ENCODE data around the gene LMOD1.
"Not testable (repeated sequence)": the region's sequence is repeated elsewhere in the genome, so short reads cannot be mapped to it uniquely, and the experiment has no call there.

Gene LMOD1

DNA sequence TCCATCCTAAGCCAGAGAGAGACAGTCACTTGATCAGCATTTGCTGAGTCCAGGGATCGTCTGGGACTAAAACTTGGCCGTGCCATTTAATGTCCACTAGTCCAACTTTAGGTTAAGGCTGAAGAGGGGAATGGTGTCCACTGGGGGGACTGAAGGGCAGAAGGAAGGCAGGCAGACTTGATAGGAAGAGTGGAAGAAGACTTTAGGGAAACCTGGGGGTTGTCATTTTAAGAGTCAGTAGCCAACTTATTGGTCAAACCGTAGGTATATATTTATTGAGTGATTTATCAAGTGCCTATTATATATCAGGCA is 1.3 kb upstream of the LMOD1 start:
- DNase-seq (ENCODE audit: low read depth) = no peak

GRCh38 chr1:201945863-201946223 is 505 bp downstream of the LMOD1 start:
- no peak for DNase-seq (ENCODE audit: low read depth)

DNA sequence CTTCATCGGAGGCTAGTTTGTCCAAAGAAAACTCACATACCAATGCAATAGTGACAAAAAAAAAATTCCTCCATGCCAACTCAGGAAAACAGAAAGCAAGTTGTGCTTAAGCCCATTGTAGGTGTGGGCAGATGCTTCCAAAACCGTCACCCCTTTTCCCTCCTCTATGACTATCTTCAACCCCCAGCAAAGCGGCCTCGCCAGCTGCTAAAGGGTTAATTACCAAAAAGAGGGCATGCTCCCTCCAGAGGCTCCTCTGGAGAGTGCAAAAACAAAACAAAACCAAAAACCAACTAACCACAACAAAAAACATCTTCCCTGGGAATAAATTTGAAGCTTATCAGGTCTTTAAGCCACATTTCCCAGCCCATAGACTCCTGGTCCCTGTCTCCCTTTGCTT is 1.2 kb downstream of the LMOD1 start:
- DNase-seq (ENCODE audit: low read depth) = no peak

DNA sequence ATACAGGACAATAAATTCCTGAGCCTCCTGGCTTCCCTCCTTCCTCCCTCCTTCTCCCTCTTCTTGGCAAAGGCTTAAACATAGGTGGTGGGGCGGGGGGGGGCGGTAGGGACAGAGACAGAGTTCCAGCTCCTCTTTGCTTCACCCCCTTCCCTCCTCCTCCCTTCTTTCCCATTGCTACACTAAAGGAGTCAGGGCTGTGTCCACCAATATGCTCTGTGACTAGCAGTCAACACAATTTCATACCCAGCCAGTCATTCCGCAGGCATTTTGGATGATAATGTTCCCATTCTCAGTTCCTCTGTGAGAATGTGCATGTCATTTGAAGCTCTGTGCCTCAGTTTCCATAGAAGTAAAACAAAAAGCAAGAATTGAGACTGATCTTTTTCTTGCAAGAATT is 1.7 kb downstream of the LMOD1 start:
- no peak for DNase-seq (ENCODE audit: low read depth)

DNA sequence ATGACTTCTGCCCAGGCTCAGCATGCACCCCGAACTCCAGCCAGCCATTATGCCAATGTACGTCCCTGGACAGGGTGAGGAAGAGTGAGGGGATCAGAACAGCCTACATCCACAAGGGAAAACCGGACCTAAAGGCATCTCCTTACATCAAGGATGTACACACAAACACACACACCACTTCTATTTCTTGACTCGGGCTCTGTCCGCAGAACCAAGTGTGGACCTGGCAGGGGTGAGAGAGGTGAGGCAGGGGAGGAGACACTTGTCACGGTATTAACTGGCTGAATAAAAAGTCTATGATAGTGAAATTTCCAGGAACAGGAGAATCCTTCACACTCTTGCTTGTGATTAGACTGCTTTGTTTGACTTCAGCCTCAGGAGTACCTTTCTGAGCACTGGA is 2.3 kb downstream of the LMOD1 start:
- no peak for DNase-seq (ENCODE audit: low read depth)

DNA sequence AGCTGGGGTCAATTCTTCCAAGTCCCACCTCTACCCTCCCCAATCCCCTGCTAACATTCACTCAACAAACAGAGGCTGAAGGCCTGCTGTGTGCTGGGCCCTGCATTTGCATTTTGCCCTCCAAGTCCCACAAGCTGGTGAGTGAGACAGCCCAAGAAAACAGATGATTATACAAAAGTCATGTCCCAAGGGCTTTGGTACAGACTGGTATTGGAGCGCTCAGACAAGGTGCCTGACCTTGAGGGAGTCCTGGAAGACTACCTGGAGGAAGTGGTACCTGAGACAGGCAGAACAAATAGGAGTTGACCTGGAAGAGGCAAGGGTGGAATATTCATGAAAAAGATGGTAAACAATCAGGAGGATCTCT is 4.2 kb downstream of the LMOD1 start:
- DNase-seq (ENCODE audit: low read depth) = no peak

GRCh38 chr1:201941420-201942128 is 4.8 kb downstream of the LMOD1 start:
- no peak for DNase-seq (ENCODE audit: low read depth)

DNA sequence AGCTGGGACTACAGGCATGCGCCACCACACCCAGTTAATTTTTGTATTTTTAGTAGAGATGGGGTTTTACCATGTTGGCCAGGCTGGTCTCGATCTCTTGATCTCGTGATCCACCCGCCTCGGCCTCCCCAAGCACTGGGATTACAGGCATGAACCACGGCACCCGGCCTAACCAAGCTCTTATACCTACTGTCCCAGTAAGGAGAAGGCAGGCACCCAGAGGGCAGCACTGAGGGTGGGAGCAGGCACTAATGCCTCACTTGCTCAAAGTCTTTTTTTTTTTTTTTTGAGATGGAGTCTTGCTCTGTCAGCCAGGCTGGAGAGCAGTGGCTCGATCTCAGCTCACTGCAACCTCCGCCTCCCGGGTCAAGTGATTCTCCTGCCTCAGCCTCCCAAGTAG is 6.0 kb downstream of the LMOD1 start:
- not testable (repeated sequence) for DNase-seq (ENCODE audit: low read depth)

DNA sequence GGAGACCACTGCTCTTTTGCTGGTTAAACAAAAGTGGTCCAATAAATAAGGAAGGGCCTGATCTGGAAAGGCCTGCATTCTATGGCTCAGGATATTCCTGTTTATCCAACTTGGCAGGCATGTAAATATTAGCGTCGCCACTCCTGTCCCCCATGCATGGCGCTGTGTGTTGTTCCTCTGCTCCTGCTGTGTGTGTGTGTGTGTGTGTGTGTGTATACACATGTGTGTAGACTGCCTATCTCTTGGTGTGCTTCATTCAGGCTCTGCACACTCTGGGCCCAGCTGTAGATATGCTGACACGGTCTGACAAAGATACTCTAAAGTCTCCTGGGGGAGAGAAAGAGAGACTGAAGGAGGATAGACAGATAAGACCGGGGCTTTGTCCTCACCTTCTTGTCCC is 6.8 kb downstream of the LMOD1 start:
- no peak for DNase-seq (ENCODE audit: low read depth)

DNA sequence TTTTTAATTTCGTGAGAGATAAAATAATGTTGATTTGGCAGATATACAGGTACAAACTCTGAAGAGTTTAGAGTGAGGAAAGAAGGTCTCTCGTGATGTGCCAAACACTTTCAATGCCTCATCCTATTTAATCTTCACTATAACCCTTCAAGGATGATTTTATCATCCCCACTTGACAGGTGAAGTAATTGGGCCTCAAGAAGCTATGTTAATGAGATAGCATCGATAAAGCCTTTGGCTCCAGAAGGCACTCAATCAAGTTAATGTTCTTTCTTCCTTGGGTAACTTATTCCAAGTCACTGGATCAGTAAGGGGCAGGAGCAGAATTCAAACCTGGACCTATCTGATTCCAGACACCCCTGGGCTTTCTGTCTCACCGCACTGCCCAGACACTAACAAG is 7.2 kb downstream of the LMOD1 start:
- no peak for DNase-seq (ENCODE audit: low read depth)

DNA sequence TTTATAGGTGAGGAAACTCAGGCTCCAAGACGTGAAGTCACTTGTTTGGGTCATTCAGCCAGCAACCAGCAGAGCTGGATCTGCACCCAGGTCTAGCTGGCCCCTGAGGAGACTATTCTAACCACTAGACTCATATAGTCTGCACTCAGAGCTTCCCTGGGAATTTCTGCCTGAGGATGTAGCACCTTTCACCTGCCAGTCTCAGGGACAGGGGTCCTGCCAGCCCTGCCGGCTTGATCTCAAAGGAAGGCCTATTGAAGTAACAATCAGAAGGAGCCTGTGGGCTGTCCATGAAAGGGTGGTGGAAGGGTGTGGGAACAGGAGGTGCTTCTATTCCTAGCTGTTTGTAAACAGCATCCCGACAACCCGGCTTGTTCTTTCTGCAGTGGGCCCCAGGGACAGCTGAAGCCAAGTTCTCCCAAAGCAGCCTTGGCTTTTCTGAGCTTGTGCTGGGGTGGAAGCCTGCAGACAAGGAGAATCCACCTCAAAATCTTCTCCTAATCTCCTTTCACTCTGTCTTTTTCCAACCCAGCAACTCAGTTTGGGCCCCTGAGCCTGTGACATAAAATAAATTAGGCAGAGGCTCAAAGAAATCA is 7.8 kb downstream of the LMOD1 start:
- no peak for DNase-seq (ENCODE audit: low read depth)

DNA sequence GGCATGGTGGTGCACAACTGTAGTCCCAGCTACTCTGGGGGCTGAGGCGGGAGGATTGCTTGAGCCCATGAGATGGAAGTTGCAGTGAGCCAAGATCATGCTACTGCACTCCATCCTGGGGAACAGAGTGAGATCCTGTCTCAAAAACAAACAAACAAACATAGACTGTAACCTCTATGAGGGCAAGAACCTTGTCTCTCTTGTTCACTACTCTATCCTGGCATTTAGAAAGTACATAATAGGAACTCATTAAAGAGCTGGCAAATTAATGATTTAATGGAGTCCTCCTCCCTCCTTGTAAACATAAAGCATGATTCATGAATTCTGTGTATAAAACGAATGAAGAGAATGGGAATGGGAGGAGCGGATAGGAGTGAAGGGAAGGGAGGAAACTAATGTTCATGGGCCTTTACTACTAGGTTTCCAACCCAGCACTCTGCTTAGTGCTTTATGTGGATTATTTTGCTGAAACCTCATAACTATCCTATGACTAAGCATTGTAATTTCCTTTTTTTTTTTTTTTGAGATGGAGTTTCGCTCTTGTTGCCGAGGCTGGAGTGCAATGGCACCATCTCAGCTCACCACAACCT is 8.6 kb downstream of the LMOD1 start:
- no peak for DNase-seq (ENCODE audit: low read depth)

- no peak for DNase-seq (ENCODE audit: low read depth)
These were observed 12.4 kb downstream of the LMOD1 start for GRCh38 chr1:201933840-201934430.

DNA sequence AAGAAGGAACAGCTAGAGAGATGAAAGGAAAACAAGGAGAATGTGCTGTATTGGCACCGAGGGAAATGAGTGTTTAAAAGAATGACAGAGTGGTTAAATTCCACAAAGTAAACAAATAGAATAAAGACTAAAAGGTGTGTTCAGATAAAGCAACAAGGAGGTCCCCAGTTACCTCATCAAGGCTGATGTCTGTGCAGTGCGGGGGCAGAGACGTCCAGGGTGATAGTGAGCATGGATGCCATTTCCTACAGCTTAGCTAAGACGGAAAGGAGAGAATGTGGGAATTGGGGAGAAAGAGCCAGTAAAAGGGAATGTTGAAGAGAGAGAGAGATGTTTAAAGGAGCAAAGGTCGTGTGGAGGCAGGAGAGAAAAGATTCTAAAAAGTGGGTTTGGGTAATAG is 15.5 kb downstream of the LMOD1 start:
- no peak for DNase-seq (ENCODE audit: low read depth)

GRCh38 chr1:201930137-201930536 is 16.2 kb downstream of the LMOD1 start:
- no peak for DNase-seq (ENCODE audit: low read depth)

DNA sequence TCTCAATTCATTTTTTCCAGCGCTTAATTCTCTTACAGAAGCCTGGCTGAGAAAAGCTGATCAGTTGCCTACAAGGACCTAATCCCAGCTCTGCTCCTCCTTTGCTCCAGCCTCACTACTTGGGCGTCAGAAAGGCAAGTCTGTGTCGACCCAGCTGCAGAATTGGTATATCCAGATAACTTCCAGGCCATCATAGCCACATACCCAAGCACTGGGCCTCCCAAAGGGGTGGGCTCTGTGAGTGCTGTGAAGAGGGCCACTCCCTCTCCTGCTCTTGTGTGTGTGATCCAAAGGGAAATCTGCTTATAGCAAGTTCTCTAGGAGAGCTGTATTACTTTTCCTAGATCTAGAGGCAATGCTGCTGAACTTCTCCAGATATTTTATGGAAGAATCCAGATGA is 18.1 kb downstream of the LMOD1 start:
- no peak for DNase-seq (ENCODE audit: low read depth)

DNA sequence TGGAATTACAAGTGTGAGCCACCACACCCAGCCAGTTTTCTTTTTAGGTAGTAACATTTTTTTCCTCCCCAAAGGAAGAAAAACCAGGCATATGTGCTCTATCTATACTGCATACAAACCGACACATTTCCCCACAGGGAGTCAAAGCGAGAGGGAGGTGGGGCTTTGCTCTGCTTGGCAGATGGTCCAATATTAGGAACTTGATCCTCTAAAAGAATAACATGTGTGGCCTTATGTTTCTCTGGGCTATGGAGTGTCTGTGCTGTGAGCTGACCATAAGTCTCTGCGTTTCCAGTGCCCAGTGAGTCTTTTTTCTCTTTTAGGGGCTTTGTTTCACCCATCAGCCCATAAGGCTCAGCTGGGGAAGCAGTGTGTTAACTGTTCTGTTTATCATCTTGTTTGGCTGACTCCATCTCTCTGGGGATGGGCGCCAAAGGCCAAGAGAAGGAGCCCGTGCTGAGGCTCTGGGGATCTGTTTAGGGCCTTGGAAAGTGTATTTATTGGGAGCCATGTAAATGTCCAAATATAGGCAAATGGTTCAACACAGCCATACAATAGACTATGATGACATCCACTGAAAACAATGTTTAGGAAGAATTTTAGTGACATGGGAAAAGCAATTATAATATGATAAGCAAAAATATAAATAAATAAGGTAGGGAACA is 20.2 kb downstream of the LMOD1 start:
- no peak for DNase-seq (ENCODE audit: low read depth)

GRCh38 chr1:201925301-201925567 is 21.1 kb downstream of the LMOD1 start:
- DNase-seq (ENCODE audit: low read depth) = no peak

- DNase-seq (ENCODE audit: low read depth) = no peak
These were observed 24.3 kb downstream of the LMOD1 start for GRCh38 chr1:201921952-201922558.

DNA sequence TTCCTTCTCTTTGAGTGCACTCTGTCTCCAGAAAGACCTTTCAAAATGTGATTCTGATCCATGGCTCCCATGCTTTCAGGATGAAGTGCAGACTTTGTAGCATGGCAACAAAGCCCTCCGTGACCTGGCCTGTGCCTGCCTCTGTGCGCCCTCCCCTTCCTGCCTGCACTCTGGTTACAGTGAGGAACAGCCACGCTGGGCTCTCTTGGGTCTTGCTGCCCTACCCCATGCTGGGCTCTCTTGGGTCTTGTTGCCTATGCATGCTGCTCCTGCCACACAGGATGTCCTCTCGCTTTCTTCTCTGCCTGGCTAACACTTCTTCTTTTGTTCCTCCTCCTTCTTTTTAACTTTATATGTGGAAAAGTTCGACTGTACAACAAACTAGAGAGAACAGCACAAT is 28.0 kb downstream of the LMOD1 start:
- DNase-seq (ENCODE audit: low read depth) = no peak

DNA sequence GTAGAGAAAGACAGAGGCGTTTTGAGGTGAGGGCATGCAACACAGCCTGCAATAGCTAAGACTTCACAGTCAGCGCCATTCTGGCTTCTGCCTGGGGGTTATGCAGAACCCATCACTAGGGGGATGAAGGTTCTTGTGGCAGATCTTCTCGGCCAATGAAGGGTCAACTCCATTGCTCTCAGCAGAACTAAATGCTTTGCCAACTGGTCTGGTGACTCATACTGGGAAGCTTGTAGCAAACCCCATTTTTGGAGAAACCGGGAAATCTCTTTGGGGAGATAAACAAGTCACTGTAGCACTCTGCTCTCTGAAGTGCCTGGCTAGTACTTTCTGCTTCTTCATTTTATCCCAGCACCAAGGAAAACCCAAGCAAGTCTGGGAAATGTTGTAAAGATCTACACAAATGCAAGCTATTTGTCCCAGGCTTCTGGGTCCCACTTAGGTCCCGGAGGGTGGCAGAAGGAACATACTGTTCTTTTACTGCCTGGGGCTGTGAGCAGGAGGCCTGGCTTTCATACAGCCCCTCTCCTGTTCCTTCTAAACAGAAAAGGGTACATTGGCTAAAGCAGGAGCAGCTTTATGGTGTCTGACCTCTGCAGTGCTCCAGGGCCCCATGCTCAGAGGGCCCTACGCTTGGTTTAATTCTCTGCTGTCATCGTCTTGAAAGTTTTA is 28.9 kb downstream of the LMOD1 start:
- DNase-seq (ENCODE audit: low read depth) = no peak

- no peak for DNase-seq (ENCODE audit: low read depth)
These were observed 29.6 kb downstream of the LMOD1 start for GRCh38 chr1:201916649-201917249.
